ENCODE measurements around the gene INMT.

GRCh38 chr7:30709549-30709948 lies 42.4 kb upstream of the INMT start:
- no peak for TF ChIP-seq CHD2 (IDR thresholded peaks at IDR 0.05; ENCODE audit: borderline replicate concordance, low read depth, low read length)
- no peak for TF ChIP-seq BACH1 (IDR thresholded peaks at IDR 0.05; ENCODE audit: borderline replicate concordance)
